HepG2 (cell line): ENCODE measurements around the gene IL1R1. TPM values are rescaled to one million over a fixed set of nuclear protein-coding genes. Genes with fewer than 3 reads are reported as not detected.

Experiments used
- CBFB ChIP-seq: sonication (generic); formaldehyde crosslinking; IDR thresholded peaks from 2 replicates; pipeline ENCODE4 v1.4.0; 2020; ENCODE audit warnings: missing genetic modification reagents
- CC2D1A ChIP-seq: sonication (generic); formaldehyde crosslinking; IDR thresholded peaks from 2 replicates; pipeline ENCODE4 v1.8.1; 2023; ENCODE audit warnings: mild to moderate bottlenecking, missing genetic modification reagents
- FOXM1 ChIP-seq: sonication (generic); formaldehyde crosslinking; IDR thresholded peaks from 2 replicates; pipeline ENCODE4 v1.5.0; 2020; ENCODE audit warnings: missing genetic modification reagents
- MXD4 ChIP-seq: IDR thresholded peaks from 2 replicates; pipeline ENCODE4 v1.6.1; 2016; ENCODE audit warnings: mild to moderate bottlenecking, missing biosample characterization, missing genetic modification reagents
- RARA ChIP-seq: IDR thresholded peaks from 2 replicates; pipeline ENCODE4 v1.6.1; 2016; ENCODE audit warnings: missing genetic modification reagents, missing compliant biosample characterization
- RELA ChIP-seq: sonication (generic); formaldehyde crosslinking; IDR thresholded peaks from 2 replicates; pipeline ENCODE4 v1.4.0; 2020; ENCODE audit warnings: missing genetic modification reagents
- RFX3 ChIP-seq: IDR thresholded peaks from 2 replicates; pipeline ENCODE4 v1.6.1; 2016; ENCODE audit warnings: missing biosample characterization, missing genetic modification reagents
- ZNF317 ChIP-seq: sonication (generic); formaldehyde crosslinking; IDR thresholded peaks from 2 replicates; pipeline ENCODE4 v1.5.0; 2020; ENCODE audit warnings: mild to moderate bottlenecking, missing genetic modification reagents
- ZNF546 ChIP-seq: sonication (generic); formaldehyde crosslinking; conservative IDR thresholded peaks from 2 replicates; pipeline ENCODE4 v1.8.1; 2023; ENCODE audit warnings: mild to moderate bottlenecking, missing genetic modification reagents
- ZNF552 ChIP-seq: sonication (generic); formaldehyde crosslinking; IDR thresholded peaks from 2 replicates; pipeline ENCODE4 v1.9.0; 2022; ENCODE audit warnings: missing genetic modification reagents, mild to moderate bottlenecking, borderline replicate concordance
- polyA plus RNA-seq, 8 experiments: library from polyadenylated mRNA; depleted of rRNA in 3 of 8; stranded (reverse) in 7 of 8; unstranded in 1 of 8; fragments of >200 nt; fragmentation: Illumina TruSeq in 4 of 8; extraction: Trizol in 4 of 8; gene quantifications; 2 replicates each; pipeline versions ENCODE4 v1.2.1 to v1.2.3, GENCODE V29; 2011 to 2016; ENCODE audit warnings: low read depth in 4 of 8, missing spikeins in 1 of 8, mixed read lengths in 1 of 8; ENCODE audit not compliant: insufficient read depth in 1 of 8
- total RNA-seq, 5 experiments: library from RNA; depleted of rRNA; stranded (reverse); fragments of >200 nt; fragmentation: Illumina TruSeq; extraction: Trizol; gene quantifications; 2 replicates each; pipeline ENCODE4 v1.2.3, GENCODE V29; 2016; ENCODE audit warnings: low read depth in 1 of 5
- TF ChIP-seq, protein P1 (sequence below): sonication (generic); formaldehyde crosslinking; IDR thresholded peaks from 2 replicates; pipeline ENCODE4 v1.5.1; 2020; ENCODE audit warnings: mild to moderate bottlenecking, missing genetic modification reagents, moderate library complexity
- TF ChIP-seq, protein P2 (sequence below): sonication (generic); formaldehyde crosslinking; IDR thresholded peaks from 2 replicates; pipeline ENCODE4 v1.4.0; 2020; ENCODE audit warnings: missing genetic modification reagents
- TF ChIP-seq, protein P3 (sequence below): sonication (generic); formaldehyde crosslinking; IDR thresholded peaks from 2 replicates; pipeline ENCODE4 v1.5.1; 2020; ENCODE audit warnings: mild to moderate bottlenecking, missing genetic modification reagents
- TF ChIP-seq, protein P4 (sequence below): sonication (generic); formaldehyde crosslinking; IDR thresholded peaks from 2 replicates; pipeline ENCODE4 v1.4.0; 2020; ENCODE audit warnings: missing genetic modification reagents

The IL1R1 gene
- total and polyA plus RNA-seq, 2 of the 13 experiments (the other 11 are each of a cell fraction or from before 2014, with no cell fraction given) = 38.0 to 93.1 TPM

DNA sequence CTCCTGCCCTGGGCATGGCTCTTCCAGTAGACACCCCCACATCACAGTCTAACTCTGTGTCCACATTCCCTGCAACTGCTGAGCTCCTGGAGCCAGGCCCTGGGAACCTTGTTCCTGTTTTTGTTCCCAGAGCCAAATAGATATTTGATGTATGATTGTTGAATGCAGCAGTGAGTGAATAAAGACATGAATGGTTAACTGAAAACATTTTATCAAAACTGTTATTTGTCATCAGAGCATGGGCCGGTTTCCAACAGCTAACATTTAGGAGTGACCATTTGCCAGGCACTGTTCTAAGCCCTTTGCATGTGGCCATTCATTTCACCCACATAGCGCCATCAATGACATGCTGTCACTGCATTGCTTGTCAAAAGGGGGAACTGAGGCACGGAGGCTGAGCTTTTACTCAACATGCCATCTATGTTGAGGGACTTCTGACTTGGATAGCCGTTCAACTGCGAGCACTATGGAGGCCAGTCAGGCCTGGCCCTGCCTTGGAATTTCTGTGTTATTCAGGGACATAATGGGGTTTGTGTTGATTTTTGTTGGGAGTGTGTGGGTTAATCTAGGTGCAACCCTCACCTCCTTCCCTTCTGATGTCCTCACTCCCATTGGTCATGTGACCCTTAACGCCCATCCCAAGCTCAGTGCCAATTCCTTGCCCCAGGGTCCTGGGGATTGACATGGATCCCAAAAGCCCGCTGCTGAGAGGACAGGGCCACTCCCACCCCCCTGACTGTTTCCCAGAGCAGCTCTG, 12.6 kb downstream of the IL1R1 start (continued):
- TF ChIP-seq, protein P1, sequence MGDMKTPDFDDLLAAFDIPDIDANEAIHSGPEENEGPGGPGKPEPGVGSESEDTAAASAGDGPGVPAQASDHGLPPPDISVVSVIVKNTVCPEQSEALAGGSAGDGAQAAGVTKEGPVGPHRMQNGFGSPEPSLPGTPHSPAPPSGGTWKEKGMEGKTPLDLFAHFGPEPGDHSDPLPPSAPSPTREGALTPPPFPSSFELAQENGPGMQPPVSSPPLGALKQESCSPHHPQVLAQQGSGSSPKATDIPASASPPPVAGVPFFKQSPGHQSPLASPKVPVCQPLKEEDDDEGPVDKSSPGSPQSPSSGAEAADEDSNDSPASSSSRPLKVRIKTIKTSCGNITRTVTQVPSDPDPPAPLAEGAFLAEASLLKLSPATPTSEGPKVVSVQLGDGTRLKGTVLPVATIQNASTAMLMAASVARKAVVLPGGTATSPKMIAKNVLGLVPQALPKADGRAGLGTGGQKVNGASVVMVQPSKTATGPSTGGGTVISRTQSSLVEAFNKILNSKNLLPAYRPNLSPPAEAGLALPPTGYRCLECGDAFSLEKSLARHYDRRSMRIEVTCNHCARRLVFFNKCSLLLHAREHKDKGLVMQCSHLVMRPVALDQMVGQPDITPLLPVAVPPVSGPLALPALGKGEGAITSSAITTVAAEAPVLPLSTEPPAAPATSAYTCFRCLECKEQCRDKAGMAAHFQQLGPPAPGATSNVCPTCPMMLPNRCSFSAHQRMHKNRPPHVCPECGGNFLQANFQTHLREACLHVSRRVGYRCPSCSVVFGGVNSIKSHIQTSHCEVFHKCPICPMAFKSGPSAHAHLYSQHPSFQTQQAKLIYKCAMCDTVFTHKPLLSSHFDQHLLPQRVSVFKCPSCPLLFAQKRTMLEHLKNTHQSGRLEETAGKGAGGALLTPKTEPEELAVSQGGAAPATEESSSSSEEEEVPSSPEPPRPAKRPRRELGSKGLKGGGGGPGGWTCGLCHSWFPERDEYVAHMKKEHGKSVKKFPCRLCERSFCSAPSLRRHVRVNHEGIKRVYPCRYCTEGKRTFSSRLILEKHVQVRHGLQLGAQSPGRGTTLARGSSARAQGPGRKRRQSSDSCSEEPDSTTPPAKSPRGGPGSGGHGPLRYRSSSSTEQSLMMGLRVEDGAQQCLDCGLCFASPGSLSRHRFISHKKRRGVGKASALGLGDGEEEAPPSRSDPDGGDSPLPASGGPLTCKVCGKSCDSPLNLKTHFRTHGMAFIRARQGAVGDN (CRISPR knock-in tag) = peak; percentile 87
- TF ChIP-seq RARA (CRISPR knock-in tag) (no peak), FOXM1 (no peak), CC2D1A (CRISPR knock-in tag) (no peak), ZNF546 (CRISPR knock-in tag) (0 out of 2 replicates have a peak, but pooled peaks have one; percentile 21), RELA (CRISPR knock-in tag) (no peak), MXD4 (CRISPR knock-in tag) (no peak), RFX3 (CRISPR knock-in tag) (no peak), ZNF317 (CRISPR knock-in tag) (no peak), ZNF552 (no peak), CBFB (CRISPR knock-in tag) (no peak)
- TF ChIP-seq, protein P2, sequence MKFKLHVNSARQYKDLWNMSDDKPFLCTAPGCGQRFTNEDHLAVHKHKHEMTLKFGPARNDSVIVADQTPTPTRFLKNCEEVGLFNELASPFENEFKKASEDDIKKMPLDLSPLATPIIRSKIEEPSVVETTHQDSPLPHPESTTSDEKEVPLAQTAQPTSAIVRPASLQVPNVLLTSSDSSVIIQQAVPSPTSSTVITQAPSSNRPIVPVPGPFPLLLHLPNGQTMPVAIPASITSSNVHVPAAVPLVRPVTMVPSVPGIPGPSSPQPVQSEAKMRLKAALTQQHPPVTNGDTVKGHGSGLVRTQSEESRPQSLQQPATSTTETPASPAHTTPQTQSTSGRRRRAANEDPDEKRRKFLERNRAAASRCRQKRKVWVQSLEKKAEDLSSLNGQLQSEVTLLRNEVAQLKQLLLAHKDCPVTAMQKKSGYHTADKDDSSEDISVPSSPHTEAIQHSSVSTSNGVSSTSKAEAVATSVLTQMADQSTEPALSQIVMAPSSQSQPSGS (CRISPR knock-in tag) = no peak
- TF ChIP-seq, protein P3, sequence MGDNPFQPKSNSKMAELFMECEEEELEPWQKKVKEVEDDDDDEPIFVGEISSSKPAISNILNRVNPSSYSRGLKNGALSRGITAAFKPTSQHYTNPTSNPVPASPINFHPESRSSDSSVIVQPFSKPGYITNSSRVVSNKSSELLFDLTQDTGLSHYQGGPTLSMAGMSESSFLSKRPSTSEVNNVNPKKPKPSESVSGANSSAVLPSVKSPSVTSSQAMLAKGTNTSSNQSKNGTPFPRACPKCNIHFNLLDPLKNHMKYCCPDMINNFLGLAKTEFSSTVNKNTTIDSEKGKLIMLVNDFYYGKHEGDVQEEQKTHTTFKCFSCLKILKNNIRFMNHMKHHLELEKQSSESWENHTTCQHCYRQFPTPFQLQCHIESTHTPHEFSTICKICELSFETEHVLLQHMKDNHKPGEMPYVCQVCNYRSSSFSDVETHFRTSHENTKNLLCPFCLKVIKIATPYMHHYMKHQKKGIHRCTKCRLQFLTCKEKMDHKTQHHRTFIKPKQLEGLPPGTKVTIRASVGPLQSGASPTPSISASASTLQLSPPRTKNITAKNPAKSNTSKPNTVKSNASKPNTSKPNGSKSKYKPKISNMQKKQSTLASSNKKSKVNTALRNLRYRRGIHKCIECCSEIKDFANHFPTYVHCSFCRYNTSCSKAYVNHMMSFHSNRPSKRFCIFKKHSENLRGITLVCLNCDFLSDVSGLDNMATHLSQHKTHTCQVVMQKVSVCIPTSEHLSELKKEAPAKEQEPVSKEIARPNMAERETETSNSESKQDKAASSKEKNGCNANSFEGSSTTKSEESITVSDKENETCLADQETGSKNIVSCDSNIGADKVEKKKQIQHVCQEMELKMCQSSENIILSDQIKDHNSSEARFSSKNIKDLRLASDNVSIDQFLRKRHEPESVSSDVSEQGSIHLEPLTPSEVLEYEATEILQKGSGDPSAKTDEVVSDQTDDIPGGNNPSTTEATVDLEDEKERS = no peak
- TF ChIP-seq, protein P4, sequence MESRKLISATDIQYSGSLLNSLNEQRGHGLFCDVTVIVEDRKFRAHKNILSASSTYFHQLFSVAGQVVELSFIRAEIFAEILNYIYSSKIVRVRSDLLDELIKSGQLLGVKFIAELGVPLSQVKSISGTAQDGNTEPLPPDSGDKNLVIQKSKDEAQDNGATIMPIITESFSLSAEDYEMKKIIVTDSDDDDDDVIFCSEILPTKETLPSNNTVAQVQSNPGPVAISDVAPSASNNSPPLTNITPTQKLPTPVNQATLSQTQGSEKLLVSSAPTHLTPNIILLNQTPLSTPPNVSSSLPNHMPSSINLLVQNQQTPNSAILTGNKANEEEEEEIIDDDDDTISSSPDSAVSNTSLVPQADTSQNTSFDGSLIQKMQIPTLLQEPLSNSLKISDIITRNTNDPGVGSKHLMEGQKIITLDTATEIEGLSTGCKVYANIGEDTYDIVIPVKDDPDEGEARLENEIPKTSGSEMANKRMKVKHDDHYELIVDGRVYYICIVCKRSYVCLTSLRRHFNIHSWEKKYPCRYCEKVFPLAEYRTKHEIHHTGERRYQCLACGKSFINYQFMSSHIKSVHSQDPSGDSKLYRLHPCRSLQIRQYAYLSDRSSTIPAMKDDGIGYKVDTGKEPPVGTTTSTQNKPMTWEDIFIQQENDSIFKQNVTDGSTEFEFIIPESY (CRISPR knock-in tag) = peak; percentile 3; the same call in 1 of the 2 replicates
